NCI-H1417 (cell line): Measurements from ENCODE around the gene SKIC2.
"Not testable (repeated sequence)": the region's sequence is repeated elsewhere in the genome, so short reads cannot be mapped to it uniquely, and the experiment has no call there.

Source experiments
- DNase-seq, 3 experiments: peaks; one replicate each; lab custom pipeline; 2025; lab: John Stamatoyannopoulos, UW

SKIC2 gene

GRCh38 chr6:31969712-31970603 lies 11.0 kb downstream of the SKIC2 start:
- no peak for DNase-seq

GRCh38 chr6:31970604-31971271 lies 11.8 kb downstream of the SKIC2 start:
- peak in 2 of 3 experiments; percentile 51 to 69 for DNase-seq

GRCh38 chr6:31971279-31971992 lies 12.5 kb downstream of the SKIC2 start:
- DNase-seq, result peak in 2 of 3 experiments; percentile 59 to 69

- peak; percentile 99 to 100 (median 100) for DNase-seq
Measured at GRCh38 chr6:31971993-31972708, 13.2 kb downstream of the SKIC2 start, which contains the start of gene DXO. TSS of gene DXO (minus strand) at chr6:31972138. CDS start at chr6:31971675, 463 bp downstream.

- no peak for DNase-seq
Measured at GRCh38 chr6:31972709-31973350, 13.9 kb downstream of the SKIC2 start.

- DNase-seq, result not testable (repeated sequence)
Measured at GRCh38 chr6:31976065-31976464, 17.1 kb downstream of the SKIC2 start.

GRCh38 chr6:31977816-31978431 lies 18.9 kb downstream of the SKIC2 start:
- DNase-seq, result no peak

GRCh38 chr6:31978831-31979230 lies 19.9 kb downstream of the SKIC2 start:
- DNase-seq, result no peak

- DNase-seq, result no peak
Measured at GRCh38 chr6:31979238-31979898, 20.4 kb downstream of the SKIC2 start.

GRCh38 chr6:31980195-31980876 lies 21.4 kb downstream of the SKIC2 start:
- not testable (repeated sequence) for DNase-seq

- not testable (repeated sequence) for DNase-seq
Measured at GRCh38 chr6:31980998-31981397, 22.0 kb downstream of the SKIC2 start.

- DNase-seq, result not testable (repeated sequence)
Measured at GRCh38 chr6:31981744-31982143, 22.8 kb downstream of the SKIC2 start, which contains the start of gene C4A. TSS of gene C4A (plus strand) at chr6:31982057. CDS start at chr6:31982108, 51 bp downstream.

GRCh38 chr6:31989363-31989762 lies 30.4 kb downstream of the SKIC2 start:
- DNase-seq, result not testable (repeated sequence)

- DNase-seq, result not testable (repeated sequence)
Measured at GRCh38 chr6:31994421-31994820, 35.4 kb downstream of the SKIC2 start.

GRCh38 chr6:31996385-31996784 lies 37.4 kb downstream of the SKIC2 start:
- not testable (repeated sequence) for DNase-seq

GRCh38 chr6:32002546-32003268 lies 43.7 kb downstream of the SKIC2 start:
- DNase-seq, result not testable (repeated sequence)

- not testable (repeated sequence) for DNase-seq
Measured at GRCh38 chr6:32003301-32003700, 44.3 kb downstream of the SKIC2 start.

- DNase-seq, result not testable (repeated sequence)
Measured at GRCh38 chr6:32004393-32004792, 45.4 kb downstream of the SKIC2 start.
